HG02610 (cell line): Measurements from ENCODE around the gene NKD2.
"Not testable (repeated sequence)": the region's sequence is repeated elsewhere in the genome, so short reads cannot be mapped to it uniquely, and the experiment has no call there.

Experiments
- ATAC-seq: cut with Tn5 transposase; IDR thresholded peaks from one replicate; pipeline ENCODE4 v1.9.1; 2021; ENCODE audit warnings: mild to moderate bottlenecking, moderate library complexity; ENCODE audit not compliant: unreplicated experiment

NKD2 gene

GRCh38 chr5:1054799-1055775 is 46.5 kb downstream of the NKD2 start:
- no peak for ATAC-seq

- no peak for ATAC-seq
Observed at GRCh38 chr5:1055896-1056610, 47.5 kb downstream of the NKD2 start.

- ATAC-seq: no peak
Observed at GRCh38 chr5:1056611-1057484, 48.2 kb downstream of the NKD2 start.

GRCh38 chr5:1057485-1058082 is 49.0 kb downstream of the NKD2 start:
- ATAC-seq: no peak

- ATAC-seq: no peak
Observed at GRCh38 chr5:1058083-1058945, 49.7 kb downstream of the NKD2 start.

- ATAC-seq: no peak
Observed at GRCh38 chr5:1058988-1059883, 50.6 kb downstream of the NKD2 start.

- ATAC-seq: no peak
Observed at GRCh38 chr5:1059884-1060263, 51.3 kb downstream of the NKD2 start.

GRCh38 chr5:1060535-1060981 is 52.0 kb downstream of the NKD2 start:
- ATAC-seq: no peak

GRCh38 chr5:1061292-1061691 is 52.7 kb downstream of the NKD2 start:
- not testable (repeated sequence) for ATAC-seq

GRCh38 chr5:1061916-1062315 is 53.3 kb downstream of the NKD2 start:
- no peak for ATAC-seq

- no peak for ATAC-seq
Observed at GRCh38 chr5:1062761-1063568, 54.4 kb downstream of the NKD2 start.

GRCh38 chr5:1063661-1064382 is 55.2 kb downstream of the NKD2 start:
- ATAC-seq: no peak

GRCh38 chr5:1064383-1065142 is 56.0 kb downstream of the NKD2 start:
- no peak for ATAC-seq

- ATAC-seq: no peak
Observed at GRCh38 chr5:1065143-1065750, 56.6 kb downstream of the NKD2 start.

- no peak for ATAC-seq
Observed at GRCh38 chr5:1065891-1066650, 57.5 kb downstream of the NKD2 start.
